GM12872 (cell line): Measurements from ENCODE around the gene IMMP1L.

Experiments
- TF ChIP-seq, protein P1 (sequence below): IDR thresholded peaks from 3 replicates; pipeline ENCODE4 v1.5.1; 2011; ENCODE audit warnings: low read depth, mild to moderate bottlenecking, low read length, moderate library complexity; ENCODE audit not compliant: insufficient read depth

IMMP1L gene, protein sequence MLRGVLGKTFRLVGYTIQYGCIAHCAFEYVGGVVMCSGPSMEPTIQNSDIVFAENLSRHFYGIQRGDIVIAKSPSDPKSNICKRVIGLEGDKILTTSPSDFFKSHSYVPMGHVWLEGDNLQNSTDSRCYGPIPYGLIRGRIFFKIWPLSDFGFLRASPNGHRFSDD

DNA sequence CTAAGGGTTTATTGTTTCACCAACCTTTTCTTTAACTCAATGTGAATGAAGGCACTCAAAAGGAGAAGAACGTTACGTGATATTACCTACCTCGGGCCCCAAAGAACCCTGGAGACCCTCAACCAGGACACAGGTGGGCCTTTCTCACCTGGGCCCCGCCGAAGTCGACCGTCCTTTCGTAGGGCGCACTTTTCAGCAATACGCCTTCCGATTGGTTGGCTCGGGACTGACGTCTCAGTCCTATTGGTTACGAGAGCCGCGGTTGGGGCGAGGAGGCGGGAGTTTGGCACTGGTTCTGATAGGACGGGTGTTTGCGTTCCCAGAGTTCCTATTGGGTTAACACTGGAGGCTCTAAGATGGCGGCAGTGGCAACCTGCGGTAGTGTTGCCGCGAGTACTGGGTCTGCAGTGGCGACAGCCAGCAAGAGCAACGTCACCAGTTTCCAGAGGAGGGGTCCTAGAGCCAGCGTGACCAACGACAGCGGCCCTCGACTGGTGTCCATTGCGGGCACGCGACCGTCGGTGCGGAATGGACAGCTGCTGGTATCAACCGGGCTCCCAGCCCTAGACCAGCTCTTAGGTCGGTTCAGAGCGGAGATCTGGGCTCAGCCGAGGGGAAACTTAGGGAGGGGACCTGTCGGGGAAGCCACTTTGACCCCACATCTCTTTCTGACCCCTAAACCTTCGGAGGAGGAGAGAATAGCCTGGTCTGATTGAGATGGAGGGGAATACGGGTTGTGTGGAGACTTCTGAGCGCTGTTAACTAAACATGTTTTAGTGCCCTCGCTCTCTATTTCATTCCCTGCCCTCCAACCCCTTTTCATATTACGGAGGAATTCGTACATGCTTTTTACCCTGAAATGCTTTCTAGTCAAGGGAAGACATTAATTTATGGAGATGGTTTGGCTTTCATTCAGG, at the start of gene IMMP1L, which contains the start of gene ELP4:
TSS of gene IMMP1L (minus strand) at position 194 of the 917 bp plus-strand sequence. CDS start 46,346 bp downstream, outside the sequence.
TSS of gene ELP4 (plus strand) at position 339 of the 917 bp plus-strand sequence. CDS start at position 357, 18 bp downstream.
- TF ChIP-seq, protein P1, sequence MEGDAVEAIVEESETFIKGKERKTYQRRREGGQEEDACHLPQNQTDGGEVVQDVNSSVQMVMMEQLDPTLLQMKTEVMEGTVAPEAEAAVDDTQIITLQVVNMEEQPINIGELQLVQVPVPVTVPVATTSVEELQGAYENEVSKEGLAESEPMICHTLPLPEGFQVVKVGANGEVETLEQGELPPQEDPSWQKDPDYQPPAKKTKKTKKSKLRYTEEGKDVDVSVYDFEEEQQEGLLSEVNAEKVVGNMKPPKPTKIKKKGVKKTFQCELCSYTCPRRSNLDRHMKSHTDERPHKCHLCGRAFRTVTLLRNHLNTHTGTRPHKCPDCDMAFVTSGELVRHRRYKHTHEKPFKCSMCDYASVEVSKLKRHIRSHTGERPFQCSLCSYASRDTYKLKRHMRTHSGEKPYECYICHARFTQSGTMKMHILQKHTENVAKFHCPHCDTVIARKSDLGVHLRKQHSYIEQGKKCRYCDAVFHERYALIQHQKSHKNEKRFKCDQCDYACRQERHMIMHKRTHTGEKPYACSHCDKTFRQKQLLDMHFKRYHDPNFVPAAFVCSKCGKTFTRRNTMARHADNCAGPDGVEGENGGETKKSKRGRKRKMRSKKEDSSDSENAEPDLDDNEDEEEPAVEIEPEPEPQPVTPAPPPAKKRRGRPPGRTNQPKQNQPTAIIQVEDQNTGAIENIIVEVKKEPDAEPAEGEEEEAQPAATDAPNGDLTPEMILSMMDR, result no peak

DNA sequence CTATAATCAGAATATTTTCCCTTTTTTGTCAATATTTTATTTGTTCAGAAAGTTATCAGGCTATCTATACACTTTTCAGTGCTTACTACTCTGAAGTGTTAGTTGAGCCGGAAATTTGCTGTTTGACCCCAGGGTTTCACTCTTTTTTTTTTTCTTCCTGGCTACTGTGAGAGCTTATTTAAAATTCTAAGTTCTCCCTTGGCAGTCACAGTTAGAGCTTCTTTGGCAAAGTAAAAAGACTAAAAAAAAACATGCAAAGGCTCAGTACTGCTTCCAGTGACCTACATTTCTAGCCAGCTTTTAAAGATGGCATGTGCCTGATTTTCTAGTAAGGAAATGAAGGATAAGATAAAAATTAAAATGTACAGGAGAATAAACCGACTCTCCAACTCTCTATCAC, 48.6 kb upstream of the IMMP1L start:
- TF ChIP-seq, protein P1, result no peak

DNA sequence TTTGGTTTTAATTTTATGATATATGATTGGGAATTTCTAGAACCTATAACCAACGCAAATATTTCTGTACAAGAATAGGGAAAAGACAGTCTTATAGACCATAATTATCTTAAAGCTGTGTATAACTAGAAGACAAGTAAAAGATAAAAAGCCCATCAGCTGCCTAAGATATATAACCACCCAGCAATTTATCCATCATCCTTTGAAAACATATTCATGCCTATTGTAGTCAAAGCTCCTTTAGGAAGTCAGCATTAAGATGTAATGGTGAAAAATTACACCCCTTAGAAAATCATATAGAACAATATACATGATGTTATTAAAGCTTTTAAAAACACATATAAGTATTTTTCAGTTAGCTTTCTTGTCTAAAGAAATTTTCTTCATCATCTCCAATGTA, 46.5 kb upstream of the IMMP1L start:
- TF ChIP-seq, protein P1, result no peak

DNA sequence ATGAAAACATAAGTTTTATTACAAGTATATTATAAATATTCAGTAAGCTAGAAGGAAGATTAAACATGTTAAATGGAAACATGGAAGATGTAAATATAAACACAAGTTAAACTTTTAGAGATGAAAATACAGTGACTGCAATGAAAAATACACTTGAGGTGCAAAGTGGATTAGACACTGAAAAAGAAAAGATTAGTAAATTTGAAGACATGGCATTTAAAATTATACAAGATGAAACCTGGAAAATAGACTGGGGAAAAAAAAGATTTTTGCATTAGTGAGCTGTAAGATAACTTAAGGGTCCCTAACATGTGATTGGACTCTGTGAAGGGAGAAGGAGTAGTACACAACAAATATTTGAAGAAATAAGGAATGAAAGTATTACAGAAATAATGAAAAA, 33.4 kb upstream of the IMMP1L start:
- TF ChIP-seq, protein P1, result no peak

DNA sequence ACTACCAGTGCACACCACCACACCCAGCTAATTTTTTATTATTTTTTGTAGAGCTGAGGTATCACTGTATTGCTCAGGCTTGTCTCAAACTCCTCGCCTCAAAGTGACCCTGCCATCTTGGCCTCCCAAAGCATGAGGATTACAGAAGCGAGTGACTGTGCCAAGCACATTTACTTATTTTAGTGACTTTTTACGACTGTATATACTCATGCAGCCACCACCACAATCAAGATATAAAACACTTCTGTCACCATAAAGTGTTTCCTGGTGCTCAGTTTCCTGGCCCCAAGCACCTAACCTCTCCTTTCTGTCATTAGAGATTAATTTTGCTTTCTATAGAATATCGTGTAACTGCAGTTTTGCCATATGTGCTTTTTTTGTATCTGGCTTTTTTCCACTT, 26.1 kb upstream of the IMMP1L start:
- TF ChIP-seq, protein P1, result no peak

DNA sequence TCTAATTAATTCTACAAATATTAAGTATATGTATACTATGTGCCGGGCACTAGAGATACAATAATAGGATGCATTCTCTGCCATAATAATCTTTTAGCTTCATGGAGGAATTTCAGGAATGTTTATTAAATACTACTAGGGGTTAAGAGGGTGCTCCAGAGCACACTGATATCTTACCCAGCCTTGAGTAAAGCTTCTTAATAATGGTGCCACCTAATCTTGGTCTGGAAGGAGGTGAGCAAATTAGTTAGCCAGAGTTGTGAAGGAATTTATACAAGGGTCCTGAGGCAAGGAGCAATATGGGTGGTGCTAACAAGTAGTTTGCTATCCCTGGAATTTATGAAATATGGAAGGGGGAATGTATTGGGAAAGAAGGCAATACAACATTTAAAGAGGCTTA, 21.9 kb upstream of the IMMP1L start:
- TF ChIP-seq, protein P1, result no peak

DNA sequence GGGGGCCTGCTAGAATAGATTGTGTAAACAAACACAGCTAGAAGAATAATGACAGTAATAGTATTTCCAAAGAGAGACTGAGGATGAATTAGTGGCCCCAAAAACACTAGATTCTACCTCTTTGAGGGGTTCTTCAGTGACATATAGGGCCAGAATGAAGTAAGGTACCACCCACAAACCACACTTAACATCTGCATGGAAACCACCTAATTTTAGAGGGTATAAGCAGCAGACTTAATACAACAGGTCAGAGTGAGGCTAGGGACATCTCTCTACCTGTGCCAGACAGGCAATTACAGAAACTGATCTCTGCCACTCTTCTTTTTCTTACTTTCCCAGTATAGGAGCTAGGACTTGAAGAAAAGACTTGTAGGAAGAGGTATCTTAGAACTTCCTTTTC, 20.3 kb upstream of the IMMP1L start:
- TF ChIP-seq, protein P1, result no peak
